Neural progenitor cell (in vitro differentiated cells): ENCODE results near the gene GLP1R.

Source experiments
- EZH2 ChIP-seq: fragments of 200-600 bp; sonication (generic); IDR thresholded peaks from 2 replicates; pipeline ENCODE4 v1.6.1; 2017; ENCODE audit warnings: antibody characterized with exemption, mild to moderate bottlenecking, moderate library complexity
- TF ChIP-seq, protein P1 (sequence below): fragments of 200-600 bp; sonication (generic); IDR thresholded peaks from 2 replicates; pipeline ENCODE4 v1.5.1; 2017; ENCODE audit warnings: antibody characterized with exemption, mild to moderate bottlenecking

DNA sequence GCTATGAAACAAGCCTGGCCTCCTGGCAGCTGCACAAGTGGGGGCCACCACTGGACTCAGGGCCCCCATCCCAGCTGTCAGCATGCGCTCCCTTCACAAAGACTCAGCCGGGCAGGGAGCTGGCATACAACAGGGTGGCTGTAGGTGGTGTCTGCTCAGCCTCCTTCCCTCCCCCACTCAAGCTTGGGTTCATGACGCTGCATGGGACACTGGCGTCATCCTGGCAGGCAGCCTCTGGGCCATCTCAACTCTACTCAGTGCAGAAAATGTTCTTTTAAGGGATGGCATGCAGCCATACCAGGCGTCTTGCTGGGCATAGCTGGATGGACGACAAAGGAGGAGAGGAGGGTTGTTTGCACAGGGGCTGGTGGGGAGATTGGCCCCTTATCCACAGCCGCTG is 35.9 kb downstream of the GLP1R start:
- TF ChIP-seq, protein P1, sequence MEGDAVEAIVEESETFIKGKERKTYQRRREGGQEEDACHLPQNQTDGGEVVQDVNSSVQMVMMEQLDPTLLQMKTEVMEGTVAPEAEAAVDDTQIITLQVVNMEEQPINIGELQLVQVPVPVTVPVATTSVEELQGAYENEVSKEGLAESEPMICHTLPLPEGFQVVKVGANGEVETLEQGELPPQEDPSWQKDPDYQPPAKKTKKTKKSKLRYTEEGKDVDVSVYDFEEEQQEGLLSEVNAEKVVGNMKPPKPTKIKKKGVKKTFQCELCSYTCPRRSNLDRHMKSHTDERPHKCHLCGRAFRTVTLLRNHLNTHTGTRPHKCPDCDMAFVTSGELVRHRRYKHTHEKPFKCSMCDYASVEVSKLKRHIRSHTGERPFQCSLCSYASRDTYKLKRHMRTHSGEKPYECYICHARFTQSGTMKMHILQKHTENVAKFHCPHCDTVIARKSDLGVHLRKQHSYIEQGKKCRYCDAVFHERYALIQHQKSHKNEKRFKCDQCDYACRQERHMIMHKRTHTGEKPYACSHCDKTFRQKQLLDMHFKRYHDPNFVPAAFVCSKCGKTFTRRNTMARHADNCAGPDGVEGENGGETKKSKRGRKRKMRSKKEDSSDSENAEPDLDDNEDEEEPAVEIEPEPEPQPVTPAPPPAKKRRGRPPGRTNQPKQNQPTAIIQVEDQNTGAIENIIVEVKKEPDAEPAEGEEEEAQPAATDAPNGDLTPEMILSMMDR: no peak
- TF ChIP-seq EZH2: no peak
